Colon (tissue), 2 donors: Measurements from ENCODE around the gene SERTAD2.

Source experiments
- FAIRE-seq: peaks from 2 replicates; lab custom pipeline; 2012; peaks lifted over from hg19 to GRCh38; lab: Jason Lieb, UNC
- donor health status: control.
- donor health status: control.

The SERTAD2 gene

DNA sequence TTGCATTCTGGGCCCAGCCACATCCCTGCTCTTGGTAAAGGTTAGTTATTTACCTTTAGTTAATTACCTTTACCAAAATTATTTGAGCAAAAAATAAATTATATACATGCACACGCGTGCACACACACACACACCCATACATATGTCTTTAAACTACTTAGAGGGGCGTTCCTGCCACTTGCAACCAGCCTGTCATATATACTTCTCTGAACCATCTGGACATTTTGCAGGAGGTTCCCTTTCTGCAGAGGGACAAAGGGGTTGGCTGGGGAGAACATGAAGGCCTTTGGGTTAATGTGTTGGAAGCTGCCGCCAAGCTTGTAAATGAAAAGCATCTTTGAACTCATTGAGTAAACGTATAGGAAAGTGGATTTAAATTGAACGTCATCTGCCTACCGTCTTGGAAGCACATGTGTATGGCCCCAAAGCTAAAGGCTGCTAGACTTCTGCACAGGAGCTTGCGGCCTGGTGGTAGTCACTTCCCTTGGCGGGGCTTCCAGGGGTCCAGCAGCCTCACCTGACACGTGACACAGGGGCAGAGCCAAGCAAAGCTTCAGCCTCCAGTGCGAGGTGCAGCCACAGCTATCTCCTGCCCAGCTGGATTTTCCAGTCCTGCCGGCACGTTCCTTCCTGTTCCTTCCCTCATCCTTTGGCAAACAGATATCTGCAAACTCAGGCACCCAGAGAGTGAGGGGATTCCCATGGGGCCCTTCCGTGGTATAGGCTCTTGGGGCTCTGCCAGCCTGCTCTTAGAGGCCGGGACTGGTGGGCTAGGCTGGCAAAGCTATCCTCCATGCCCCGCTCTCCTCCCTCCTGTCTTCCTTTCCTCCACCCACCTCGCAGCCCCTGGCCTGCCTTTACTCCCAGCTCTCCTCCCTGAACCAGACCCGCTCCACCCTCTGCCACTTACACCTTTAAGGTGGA lies 46.1 kb downstream of the SERTAD2 start:
- no peak for FAIRE-seq

DNA sequence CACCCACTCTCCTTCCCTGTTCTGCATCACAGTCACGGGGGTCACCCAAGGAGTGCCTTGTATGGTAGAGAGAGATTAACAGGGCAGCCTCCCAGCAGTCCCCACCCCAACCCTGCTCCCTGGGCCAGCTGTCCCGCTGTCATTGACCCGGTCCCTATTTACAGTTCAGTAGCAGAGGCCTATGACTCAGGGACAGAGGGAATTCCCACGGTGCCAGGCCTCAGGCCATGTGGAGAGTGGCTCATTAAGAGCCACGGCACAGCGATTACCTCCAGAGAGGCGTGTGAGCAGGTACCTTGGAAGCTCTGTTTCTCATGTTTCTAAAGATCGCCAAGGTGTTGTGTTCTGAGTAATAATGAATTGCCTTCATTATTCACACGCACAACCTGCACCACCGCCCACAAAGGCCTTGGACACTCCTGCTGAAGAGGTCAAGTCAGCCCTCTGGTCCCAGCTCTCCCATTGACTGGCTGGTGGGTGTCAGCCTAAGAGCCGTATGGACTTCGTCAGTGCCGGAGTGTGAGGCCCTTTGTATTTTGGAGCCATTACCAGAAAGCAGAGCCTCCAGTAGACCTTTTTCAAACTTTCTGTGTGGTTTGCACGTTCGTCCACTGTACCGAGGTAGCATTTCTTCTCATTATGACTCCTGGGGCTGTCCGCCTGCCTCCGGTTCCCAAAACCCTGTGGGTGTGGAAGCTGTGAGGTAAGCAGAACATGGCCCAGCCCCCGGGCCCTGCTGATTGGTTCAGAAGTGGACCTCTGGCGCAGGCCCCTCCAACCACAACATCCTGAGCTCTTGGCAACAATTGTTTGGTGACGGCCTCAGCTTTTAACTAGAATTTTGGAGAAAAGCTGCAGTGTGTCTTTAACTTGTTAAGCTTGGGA lies 47.0 kb downstream of the SERTAD2 start:
- FAIRE-seq, result no peak

DNA sequence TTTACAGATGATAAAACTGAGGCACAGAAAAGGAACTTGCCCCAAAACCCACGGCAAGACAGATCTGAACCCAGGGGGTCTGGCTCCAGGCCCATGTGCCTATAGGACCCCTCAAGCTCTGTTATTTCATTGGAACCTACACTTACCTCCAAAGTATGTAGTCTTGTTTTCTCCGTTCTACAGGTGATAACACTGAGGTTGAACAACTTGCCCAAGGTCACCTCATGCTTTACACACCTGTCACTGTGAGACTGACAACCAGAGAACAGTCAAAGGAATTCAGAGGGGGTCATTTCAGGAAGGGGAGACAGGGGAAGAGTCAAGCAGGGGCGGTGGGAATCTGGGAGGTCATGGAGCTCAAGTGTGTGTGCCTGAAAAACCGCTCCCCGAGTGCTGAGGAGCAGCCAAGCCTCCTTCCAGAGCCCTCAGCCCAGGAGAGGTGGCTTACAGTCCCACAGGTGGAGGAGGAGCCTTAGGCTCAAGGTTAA lies 47.7 kb downstream of the SERTAD2 start:
- FAIRE-seq, result no peak

DNA sequence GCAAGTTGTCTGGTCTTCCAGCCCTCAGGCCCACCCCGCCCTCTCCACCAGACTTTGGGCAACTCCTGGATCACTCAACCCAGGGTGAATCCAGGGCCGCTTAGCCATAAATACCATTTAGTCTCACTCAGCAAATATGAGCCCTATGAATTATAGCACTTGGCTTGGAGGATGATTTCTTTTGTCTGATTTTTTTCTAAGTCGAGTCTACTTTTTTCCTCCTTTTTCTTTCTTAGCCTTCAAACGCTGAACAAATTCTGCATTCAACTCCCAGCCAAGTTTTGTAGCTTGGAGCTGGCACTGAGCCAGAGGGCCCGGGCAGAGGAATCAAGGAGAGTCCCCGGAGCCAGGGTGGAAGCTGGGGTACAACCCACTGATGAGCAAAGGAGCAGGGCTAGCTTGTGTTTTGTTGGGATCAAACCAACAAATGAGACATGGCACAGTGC lies 48.7 kb downstream of the SERTAD2 start:
- FAIRE-seq, result no peak

DNA sequence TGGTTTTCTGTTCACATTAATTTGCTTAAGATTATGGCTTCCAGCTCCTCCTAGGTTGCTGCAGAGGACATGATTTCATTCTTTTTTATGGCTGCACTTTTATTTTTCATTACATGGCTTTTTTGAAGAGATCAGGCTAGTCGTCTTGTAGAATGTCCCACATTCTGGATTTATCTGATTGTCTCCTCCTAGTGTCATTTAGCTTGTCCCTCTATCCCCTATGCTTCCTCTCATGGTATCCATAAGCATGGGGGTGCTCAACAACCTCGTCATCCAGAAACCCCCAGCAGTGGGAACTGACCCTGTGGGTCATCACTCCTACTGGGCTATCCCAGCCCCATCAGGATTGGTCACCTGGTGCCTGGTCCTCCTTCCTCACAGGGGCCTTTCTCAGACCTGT lies 49.6 kb downstream of the SERTAD2 start:
- FAIRE-seq, result no peak

DNA sequence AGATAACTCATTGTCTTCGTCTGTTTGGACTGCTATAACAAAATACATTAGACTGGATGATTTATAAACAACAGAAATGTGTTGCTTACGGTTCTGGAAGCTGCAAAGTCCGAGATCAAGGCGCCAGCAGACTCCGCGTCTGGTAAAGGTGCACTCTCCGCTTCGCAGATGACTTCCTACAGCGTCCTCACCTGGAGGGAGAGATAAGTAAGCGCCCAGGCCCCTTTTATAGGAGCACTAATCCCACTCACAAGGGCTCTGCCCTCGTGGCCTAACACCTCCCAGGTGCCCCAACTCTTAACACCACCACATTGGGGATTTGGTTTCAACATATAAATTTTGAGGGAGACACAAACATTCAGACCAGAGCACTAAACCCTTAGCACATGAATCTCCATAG lies 51.3 kb downstream of the SERTAD2 start:
- FAIRE-seq, result no peak

DNA sequence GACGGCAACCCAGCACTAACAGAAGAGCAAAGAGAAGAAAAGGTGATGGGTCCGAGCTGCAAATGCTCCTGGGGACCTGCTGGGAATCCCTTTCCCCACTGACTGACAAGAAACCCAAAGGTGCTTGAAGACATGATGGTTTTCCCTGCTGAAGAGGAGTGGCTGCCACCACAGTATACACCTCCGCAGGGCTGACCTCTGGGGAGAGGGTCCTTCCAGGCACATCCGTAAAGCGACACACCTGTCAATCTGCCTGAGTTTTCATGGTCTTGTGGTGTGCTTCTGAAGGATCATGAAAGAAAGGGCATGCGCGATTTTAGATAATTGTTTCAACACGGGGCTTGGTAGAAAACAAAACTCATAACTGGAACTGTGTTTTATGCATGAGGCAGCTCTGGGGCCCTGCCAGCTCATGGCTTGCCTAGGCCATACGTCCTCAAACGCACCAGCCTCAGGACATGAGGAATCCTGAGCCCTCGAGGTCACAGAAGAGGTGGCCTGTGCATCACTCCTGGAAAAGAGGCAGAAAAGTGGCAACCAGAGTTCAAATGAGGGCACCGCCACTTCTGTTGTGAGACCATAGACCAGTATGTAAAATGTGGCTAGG lies 51.8 kb downstream of the SERTAD2 start:
- no peak for FAIRE-seq

DNA sequence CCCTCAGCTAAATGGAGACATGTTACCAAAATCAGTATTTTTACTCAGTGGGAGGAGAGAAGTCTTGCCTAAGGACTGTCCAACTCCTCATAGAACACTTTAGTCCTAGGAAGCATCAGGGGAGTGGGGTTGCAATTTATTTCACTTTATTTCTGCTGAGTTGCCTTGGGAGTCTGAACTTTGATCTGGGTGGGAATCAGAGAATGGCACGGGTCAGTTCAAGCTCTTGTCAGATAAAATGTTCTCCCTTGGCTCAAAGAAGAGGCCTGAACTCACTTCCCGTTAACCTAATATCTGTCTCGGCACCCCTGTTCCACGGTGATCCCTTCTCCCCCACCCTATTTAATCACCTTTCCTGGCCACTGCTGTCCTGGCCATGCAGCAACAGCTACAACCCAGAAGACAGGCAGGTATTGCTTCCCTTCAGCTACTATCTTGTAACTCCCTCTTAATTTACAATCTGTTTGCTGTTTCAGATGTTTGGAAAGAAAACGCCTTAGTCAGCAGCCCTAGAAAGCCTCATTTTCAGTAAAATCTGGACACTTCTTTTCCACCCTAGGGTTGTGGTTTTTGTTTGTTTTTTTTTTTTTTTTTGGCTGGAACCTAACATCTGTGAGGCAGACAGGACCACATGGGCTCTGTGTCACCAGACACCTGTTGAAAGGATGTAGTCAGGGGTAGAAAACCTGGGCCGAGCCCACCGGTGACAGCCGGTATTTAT lies 52.5 kb downstream of the SERTAD2 start:
- no peak for FAIRE-seq

DNA sequence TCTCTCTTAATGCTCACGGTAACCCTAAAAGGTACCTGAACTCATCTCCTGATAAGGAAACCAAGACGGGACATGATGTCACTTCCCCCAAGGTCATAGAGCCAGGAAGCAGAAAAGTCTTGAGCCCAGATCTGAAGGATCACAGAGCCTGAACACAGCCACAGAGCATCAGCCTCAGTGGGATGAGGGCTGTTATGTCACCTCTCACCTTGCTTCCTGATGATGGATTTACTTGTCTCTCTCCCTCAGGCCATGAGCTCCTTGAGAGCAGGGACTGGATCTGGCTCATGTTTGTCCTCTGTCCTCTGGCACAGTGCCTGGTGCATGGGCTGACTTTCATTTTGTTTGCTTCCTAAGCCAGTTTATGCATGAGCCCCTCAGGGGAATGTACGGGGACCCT lies 54.2 kb downstream of the SERTAD2 start:
- FAIRE-seq, result no peak

DNA sequence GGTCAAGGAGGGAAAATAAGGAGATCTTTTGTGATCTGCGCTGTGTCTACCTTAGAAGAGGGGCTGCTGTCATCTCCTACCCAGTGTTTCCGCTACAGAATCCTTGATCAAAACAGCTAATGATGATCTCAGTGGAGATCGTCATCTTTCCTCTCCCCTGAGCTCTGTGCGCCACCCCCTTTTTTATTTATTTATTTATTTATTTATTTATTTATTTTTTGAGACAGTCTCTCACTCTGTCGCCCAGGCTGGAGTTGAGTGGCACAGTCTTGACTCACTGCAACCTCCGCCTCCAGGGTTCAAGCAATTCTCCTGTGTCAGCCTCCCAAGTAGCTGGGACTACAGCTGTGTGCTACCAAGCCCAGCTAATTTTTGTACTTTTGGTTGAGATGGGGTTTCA lies 55.5 kb downstream of the SERTAD2 start:
- FAIRE-seq, result no peak

DNA sequence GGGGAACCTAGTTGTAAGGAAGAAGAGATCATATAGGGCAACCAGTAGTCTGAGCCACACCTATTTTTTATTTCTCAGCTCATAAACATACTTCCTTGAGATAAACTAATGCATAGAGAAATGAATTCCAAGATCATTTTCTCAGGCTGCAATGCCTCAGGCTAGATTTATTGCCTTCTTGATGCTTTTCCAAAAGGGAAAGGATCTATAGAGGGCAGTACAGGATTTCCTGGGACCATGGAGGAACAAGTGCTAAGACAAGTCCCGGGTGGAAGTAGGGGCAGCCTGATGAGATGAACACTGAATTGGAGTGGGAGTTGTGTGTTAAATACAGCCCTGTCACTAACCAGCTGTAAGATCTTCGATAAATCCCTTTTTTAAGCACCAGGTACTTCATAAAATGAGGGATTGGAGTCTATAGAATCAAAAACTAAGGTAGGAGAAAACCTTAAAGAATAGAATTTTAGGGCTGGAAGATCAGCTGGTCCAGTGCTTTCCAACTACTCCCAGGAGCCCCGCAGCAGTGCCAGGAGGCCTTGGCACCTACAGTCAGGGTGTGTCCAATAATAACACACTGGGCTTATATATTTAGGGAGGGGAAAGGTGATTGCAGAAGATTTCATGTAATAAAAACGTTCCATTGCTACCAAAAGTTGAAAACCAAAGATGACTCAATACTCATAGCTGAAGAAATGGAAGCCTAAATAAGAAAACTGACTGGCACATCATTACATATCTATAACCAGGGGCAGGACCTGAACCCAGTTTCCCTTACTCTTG lies 58.1 kb downstream of the SERTAD2 start:
- no peak for FAIRE-seq

DNA sequence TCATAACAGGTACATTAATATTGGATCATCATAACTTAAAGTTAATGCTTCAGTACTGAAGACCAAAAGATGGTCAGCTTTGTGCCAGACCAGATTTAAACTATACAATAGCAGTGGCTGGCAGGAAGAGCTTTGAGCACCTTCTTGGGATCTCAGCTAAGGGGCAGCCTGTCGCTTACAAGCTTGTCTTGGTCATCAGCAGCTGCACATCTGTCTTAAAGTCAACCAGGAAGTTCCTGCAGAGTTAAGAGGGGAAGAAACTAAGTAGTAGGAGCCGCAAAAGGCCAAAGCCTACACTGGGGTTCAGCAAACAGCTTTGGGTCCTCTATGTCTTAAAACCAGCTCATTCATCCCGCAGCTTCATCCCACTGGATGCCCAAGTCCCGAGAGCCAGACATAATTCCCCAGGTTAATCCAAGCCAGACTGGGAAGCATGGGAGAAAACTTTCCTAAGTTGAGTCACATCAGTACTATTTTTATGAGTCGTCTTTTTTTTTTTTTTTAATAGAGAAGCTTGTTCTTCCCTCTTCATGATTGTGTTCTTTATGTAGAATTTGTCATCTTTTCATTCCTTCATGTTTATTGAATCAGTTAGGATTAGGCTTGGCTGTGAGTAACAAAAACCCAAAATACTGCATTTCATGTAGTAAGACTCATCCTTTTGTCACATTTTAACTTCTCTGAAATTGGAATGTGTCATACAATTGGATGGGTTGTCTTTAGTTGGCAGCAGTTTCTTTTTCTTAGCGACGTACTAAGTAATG lies 59.3 kb downstream of the SERTAD2 start:
- no peak for FAIRE-seq

DNA sequence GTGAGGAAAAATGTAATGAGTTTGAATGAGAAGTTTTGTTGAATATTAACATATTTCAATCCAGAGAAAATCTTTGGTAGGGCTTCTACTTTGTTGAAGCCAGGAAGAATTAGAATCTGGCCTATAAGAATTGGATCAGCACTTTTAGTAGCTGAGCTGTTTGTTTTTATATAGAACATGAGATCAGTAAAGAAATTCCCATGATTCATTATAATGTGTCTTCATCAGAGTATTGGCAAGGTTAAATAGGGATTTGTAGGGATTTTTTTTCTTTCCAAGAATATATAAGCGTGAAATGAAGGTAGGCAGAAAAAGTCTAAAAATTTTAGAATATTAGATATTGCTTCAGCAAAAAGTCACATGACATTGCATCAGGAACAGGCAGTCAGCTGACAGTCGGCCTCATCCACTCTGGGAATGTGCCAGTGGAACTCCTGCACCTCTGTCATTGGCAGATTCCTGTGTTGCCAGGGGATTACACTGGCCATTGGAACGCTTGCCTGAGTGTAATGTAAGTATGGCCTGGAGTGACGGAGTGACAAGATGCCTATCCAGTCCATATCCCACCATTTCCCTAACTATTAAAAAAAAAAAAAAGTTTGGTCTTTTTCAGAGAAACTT lies 60.6 kb downstream of the SERTAD2 start:
- no peak for FAIRE-seq

DNA sequence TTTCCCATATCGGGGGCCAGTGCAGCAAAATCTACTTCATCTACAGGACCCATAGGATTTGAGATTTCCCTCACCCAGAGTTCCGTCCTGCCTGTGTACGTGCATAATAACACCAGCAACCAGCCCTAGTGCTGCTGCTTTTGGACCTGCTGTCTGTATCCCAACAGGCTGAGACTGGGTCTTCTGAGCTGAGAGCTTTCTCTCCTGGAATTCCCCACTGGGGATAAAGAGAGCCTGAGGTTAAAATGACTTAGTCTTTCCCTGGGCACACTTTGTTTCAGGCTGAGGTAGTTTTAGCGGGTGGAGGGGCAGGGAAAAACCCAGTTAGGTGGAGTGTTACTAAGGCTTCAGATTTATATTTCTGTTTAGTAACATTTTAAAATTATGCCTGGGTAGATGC lies 62.5 kb downstream of the SERTAD2 start:
- no peak for FAIRE-seq

DNA sequence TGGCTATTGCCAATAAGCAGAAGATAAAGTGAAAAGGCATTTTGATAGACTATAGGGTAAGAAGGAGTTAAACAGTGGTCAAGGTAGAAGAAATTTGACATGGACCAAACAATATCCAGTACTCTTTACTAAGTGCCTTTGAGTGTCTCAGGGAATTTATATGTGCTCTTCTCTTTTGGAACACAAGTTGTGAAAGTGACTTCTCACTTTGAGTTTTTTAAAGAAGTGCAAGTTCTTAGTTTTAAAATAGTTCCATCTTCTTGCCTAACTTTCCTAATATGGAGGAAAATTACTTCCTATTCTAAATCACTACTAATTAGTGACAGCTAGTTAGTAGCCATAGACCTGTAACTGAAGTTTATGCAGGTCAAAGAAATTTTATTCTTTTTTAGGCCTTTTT lies 66.2 kb downstream of the SERTAD2 start:
- no peak for FAIRE-seq

DNA sequence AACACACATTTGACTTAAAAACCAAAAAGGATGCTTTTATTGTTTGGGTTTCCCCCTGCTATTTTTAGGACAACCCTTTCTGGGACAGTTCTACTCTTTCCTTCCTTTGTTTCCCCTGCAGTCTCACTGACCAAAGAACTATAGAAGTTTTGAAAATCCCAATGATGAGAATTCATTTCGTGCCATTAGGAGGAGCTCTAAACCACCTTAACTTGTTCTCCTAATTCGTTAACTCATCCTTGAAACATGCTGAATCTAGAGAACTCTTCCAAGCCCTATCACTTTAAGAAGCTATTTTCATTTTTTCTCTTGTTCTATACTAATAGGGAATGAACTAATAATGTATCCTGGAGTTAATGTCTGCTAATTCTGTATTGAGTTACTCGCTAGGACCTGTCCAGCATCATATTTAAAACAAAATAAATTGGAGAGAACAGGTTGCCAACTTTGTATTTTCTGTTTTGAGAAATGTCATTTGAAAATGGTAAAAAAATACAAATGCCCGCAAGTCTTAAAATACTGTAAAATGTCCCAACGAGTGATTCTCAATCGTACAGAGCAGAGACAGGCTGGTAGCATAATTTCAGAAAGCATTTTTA lies 66.7 kb downstream of the SERTAD2 start:
- FAIRE-seq, result peak; percentile 90

DNA sequence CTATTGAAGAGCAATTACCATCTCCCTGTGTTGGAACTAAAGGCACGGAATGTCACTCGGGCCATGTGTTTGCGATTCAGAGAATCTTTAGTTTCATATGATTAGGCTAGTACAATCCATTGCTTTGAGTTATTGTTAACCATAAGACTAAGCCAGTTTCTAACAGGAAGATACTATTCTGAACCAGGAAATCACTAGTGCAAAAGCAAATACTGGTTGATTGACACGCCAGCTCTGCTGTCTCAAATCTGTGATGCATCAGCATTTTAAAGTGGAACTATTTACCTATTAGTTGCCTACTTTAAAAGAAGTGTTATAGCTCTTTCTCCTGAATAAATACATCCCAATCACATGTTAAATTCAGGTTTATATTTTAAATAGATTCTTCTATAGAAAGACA lies 67.7 kb downstream of the SERTAD2 start:
- FAIRE-seq, result no peak

DNA sequence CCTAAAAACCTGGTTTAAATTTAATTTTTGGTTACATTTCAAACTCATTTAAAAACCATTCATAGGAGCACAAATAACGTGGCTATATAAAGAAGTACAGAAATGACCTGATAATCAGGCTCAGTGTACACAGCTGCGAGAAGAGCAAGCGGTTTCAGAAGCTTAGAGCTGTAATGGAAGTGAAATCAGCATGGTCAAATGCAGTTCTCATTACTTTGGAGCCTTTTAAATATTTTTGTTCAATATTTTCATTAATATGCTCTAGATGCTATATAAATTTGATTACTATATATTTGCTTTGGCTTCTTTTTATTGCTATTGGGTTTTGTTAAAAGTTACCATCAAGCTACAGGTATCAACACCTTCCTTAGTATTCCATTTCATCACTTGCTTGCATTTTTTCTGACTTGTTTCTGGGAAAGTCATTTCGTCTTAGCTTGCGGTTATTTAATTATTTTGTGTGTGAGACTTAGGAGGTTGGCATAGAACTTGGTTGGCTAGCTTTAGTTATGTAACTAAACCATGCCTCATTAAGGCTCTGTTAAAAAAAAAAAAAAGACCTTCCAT lies 70.9 kb downstream of the SERTAD2 start:
- FAIRE-seq, result no peak
